Testis (tissue), 3 donors: ENCODE data around the gene ZBTB8B. TPM values are rescaled to one million over a fixed set of nuclear protein-coding genes. Genes with fewer than 3 reads are reported as not detected.
"Not testable (repeated sequence)": the region's sequence is repeated elsewhere in the genome, so short reads cannot be mapped to it uniquely, and the experiment has no call there.

ENCODE experiments used
- DNase-seq: peaks from one replicate; pipeline ENCODE4 v3.0.0-alpha.2; 2019
- H3K27ac ChIP-seq, 2 donors: fragments of 200-600 bp; sonication (generic); one replicate each; pipeline ENCODE4 v1.5.1; 2019
- H3K27me3 ChIP-seq: fragments of 200-600 bp; sonication (generic); one replicate; pipeline ENCODE4 v1.5.1; 2019
- H3K36me3 ChIP-seq: fragments of 200-600 bp; sonication (generic); one replicate; pipeline ENCODE4 v1.5.1; 2017; ENCODE audit warnings: low read depth; ENCODE audit errors: missing control alignments
- H3K4me1 ChIP-seq: fragments of 200-600 bp; sonication (generic); one replicate; pipeline ENCODE4 v1.5.1; 2019
- H3K4me3 ChIP-seq, 2 donors: fragments of 200-600 bp; sonication (generic); one replicate each; pipeline ENCODE4 v1.5.1; 2017 to 2019
- H3K9me3 ChIP-seq: fragments of 200-600 bp; sonication (generic); one replicate; pipeline ENCODE4 v1.5.1; 2017
- POLR2A ChIP-seq: fragments of 450-650 bp; IDR thresholded peaks from one replicate; pipeline ENCODE4 v1.6.1; 2017; ENCODE audit warnings: antibody characterized with exemption, mild to moderate bottlenecking, moderate library complexity
- WGBS, 2 donors: methylation state at CpG; one replicate each; pipeline ENCODE4 v1.1.5; 2018; 5-methylcytosine and 5-hydroxymethylcytosine counted together
- intact Hi-C: fragments of 100-400 bp; cut with DNase I; formaldehyde crosslinking; loops from one replicate; pipeline ENCODE4 v1.15.1; 2023; ENCODE audit warnings: low total_unique reads
- polyA plus RNA-seq: library from polyadenylated mRNA; stranded (reverse); fragments of 350-450 nt; fragmentation: Illumina TruSeq; extraction: RNeasy Lipid Tissue Mini Kit (QIAGEN cat#74804); gene quantifications from one replicate; pipeline ENCODE4 v1.2.3, GENCODE V29; 2014; ENCODE audit warnings: low read depth, low replicate concordance; ENCODE audit not compliant: insufficient read depth
- total RNA-seq, 2 donors: library from RNA; depleted of rRNA; stranded (reverse); fragments of >200 nt; gene quantifications; one replicate each; pipeline ENCODE4 v1.2.3, GENCODE V29; 2016
- TF ChIP-seq, protein P1 (sequence below), 3 experiments: fragments of 450-650 bp in 2 of 3; fragments of 200-600 bp in 1 of 3; sonication (generic) in 1 of 3; IDR thresholded peaks; one replicate each; pipeline ENCODE4 v1.5.1; 2016 to 2019; ENCODE audit warnings: antibody characterized with exemption in 3 of 3, mild to moderate bottlenecking in 2 of 3, moderate library complexity in 1 of 3

Gene ZBTB8B
- total and polyA plus RNA-seq, 3 donors from 2014 or later, result 0.21 to 0.55 (median 0.50) TPM

DNA sequence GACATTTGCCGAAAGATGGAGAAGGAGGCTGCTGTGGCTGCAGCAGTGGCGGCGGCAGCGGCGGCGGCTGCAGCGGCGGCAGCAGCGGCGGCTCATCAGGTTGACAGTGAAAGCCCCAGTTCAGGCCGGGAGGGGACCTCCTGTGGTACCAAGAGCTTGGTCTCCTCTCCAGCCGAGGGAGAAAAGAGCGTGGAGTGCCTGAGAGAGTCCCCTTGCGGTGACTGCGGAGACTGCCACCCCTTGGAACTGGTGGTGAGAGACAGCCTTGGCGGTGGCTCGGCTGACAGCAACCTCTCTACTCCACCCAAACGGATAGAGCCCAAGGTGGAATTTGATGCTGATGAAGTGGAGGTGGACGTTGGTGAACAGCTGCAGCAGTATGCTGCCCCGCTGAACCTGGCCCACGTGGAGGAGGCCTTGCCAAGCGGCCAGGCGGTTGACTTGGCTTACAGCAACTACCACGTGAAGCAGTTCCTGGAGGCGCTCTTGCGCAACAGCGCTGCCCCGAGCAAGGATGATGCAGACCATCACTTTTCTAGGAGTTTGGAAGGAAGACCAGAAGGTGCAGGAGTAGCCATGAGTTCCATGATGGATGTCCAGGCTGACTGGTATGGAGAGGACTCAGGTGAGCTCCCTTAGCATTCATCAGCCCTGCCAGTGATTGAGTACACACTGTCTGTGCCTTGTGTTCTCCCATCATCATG lies 6.3 kb downstream of the ZBTB8B start:
- no peak overlapping the region for H3K27ac ChIP-seq
- WGBS, 2 donors, result 57 to 80% methylated on average over 1 to 28 of the region's 28 CpGs
- no peaks in the 10 kb centered on the region for H3K9me3 ChIP-seq
- no peaks in the 10 kb centered on the region for H3K36me3 ChIP-seq
- no peaks in the 10 kb centered on the region for H3K4me1 ChIP-seq
- intact Hi-C loops, result no loop called here
- DNase-seq, result no peak
- TF ChIP-seq, protein P1, sequence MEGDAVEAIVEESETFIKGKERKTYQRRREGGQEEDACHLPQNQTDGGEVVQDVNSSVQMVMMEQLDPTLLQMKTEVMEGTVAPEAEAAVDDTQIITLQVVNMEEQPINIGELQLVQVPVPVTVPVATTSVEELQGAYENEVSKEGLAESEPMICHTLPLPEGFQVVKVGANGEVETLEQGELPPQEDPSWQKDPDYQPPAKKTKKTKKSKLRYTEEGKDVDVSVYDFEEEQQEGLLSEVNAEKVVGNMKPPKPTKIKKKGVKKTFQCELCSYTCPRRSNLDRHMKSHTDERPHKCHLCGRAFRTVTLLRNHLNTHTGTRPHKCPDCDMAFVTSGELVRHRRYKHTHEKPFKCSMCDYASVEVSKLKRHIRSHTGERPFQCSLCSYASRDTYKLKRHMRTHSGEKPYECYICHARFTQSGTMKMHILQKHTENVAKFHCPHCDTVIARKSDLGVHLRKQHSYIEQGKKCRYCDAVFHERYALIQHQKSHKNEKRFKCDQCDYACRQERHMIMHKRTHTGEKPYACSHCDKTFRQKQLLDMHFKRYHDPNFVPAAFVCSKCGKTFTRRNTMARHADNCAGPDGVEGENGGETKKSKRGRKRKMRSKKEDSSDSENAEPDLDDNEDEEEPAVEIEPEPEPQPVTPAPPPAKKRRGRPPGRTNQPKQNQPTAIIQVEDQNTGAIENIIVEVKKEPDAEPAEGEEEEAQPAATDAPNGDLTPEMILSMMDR (IDR thresholded peaks at IDR 0.05), result peak in 1 of 3 experiments; percentile 8
- no peak for TF ChIP-seq POLR2A
- H3K27me3 ChIP-seq, result no peaks in the 10 kb centered on the region
- no peak overlapping the region for H3K4me3 ChIP-seq

DNA sequence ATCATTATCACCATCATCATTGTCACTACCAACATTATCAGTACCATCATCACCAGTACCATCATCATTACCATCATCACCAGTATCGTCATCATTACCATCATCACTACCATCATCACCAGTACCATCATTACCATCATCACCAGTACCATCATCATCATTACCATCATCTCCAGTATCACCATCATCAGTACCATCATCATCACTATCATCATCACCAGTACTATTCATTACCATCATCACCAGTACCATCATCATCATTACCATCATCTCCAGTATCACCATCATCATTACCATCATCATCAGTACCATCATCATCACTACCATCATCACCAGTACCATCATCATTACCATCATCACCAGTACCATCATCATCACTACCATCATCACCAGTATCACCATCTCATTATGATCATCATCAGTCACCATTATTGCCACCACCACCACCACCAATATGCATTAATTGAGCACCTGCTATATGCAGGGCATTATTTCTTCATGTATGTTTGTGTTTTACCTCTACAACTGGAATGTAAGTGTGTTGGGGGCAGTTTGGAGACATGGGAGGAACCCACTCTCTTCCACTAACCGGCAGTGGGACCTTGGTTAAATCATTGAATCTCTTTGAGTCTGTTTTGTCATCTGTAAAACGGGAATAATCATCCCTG lies 7.0 kb downstream of the ZBTB8B start:
- Histone ChIP-seq H3K4me3 (no peak overlapping the region), H3K9me3 (no peaks in the 10 kb centered on the region), H3K27ac (no peak overlapping the region), H3K27me3 (no peaks in the 10 kb centered on the region), H3K4me1 (no peaks in the 10 kb centered on the region), H3K36me3 (no peaks in the 10 kb centered on the region)
- WGBS, 2 donors, result 97% methylated on average over 3 of the region's 3 CpGs
- no peak for DNase-seq
- intact Hi-C loops, result no loop called here
- TF ChIP-seq, protein P1 (IDR thresholded peaks at IDR 0.05), result no peak
- TF ChIP-seq POLR2A, result no peak

DNA sequence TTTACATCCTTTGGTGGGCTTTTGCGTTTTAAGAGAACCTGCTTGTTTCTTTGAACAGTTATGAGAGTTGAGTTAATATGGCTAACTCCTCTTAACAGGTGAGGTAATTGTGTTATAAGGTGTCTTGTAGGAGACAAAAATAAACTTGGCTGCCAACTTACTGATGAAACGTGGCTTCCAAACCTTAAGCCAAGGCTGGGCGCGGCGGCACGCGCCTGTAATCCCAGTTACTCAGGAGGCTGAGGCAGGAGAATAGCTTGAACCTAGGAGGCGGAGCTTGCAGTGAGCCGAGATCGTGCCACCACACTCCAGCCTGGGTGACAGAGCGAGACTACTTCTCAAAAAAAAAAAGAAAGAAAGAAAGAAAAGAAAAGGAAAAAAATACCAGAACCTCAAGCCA lies 8.1 kb downstream of the ZBTB8B start:
- DNase-seq, H3K4me3 ChIP-seq, H3K36me3 ChIP-seq, intact Hi-C loops, H3K4me1 ChIP-seq, H3K9me3 ChIP-seq, H3K27ac ChIP-seq, H3K27me3 ChIP-seq: not testable (repeated sequence)
- WGBS, 2 donors, result 84 to 89% methylated on average over 11 of the region's 11 CpGs

DNA sequence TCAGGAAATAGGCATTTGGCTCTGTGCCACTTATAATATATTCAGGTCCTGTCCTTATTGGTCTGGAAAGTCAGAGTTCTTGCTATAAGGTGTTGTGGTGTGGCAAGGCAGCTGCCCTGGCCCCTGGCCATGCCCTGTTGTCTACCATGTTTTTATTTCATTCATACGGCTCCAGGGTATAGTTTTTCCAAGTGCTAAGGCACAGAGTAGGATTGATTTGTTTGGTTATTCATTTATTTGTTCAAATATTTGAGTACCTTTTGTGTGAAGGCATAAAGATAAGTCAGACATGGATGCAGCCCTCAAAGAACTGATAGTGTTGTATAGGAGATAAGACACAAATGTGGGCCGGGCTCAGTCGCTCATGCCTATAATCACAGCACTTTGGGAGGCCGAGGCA lies 10.1 kb downstream of the ZBTB8B start:
- TF ChIP-seq, protein P1 (IDR thresholded peaks at IDR 0.05), result no peak
- TF ChIP-seq POLR2A, result no peak
- H3K27ac ChIP-seq, result no peak overlapping the region
- no peaks in the 10 kb centered on the region for H3K36me3 ChIP-seq
- no peak for DNase-seq
- no peaks in the 10 kb centered on the region for H3K9me3 ChIP-seq
- WGBS, 2 donors, result 95 to 97% methylated on average over 4 of the region's 4 CpGs
- intact Hi-C loops, result no loop called here
- H3K27me3 ChIP-seq, result no peaks in the 10 kb centered on the region
- H3K4me1 ChIP-seq, result no peaks in the 10 kb centered on the region
- H3K4me3 ChIP-seq, result no peak overlapping the region

DNA sequence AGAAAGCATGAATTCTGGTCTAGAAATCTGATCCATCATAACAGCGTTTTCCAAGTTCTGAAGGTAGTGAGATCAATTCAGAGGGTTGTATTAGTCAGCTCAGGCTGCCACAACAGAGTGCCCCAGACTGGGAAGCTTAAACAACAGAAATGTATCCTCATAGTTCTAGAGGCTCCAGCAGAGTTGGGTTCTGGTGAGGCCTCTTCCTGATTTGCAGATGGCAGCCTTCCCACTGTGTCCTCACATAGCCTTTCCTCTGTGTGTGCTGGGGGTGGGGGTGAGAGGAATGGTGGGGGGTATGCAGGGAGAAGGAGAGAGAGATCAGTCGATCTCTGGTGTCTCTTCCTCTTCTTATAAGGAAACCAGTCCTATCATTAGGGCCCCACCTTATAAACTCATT lies 15.1 kb downstream of the ZBTB8B start:
- 79 to 81% methylated on average over 2 of the region's 2 CpGs for WGBS, 2 donors
- Histone ChIP-seq H3K4me3 (no peak overlapping the region), H3K27ac (no peak overlapping the region), H3K4me1 (no peaks in the 10 kb centered on the region), H3K27me3 (no peaks in the 10 kb centered on the region), H3K36me3 (no peaks in the 10 kb centered on the region), H3K9me3 (no peaks in the 10 kb centered on the region)
- intact Hi-C loops, result no loop called here
- TF ChIP-seq POLR2A, result no peak
- TF ChIP-seq, protein P1 (IDR thresholded peaks at IDR 0.05), result no peak
- no peak for DNase-seq
